NB4 (cell line): Measurements from ENCODE around the gene RAPGEFL1.
A peak's percentile ranks its signal among the peaks of the same experiment; 100 is the strongest.
"Not testable (repeated sequence)": the region's sequence is repeated elsewhere in the genome, so short reads cannot be mapped to it uniquely, and the experiment has no call there.

Experiments
- DNase-seq: peaks from one replicate; pipeline ENCODE4 v3.0.0; 2010; ENCODE audit warnings: low read depth
- H3K4me3 ChIP-seq: one replicate; pipeline ENCODE4 v1.5.1; 2011; ENCODE audit warnings: mild to moderate bottlenecking, low read depth, low read length, moderate library complexity
- MYC ChIP-seq: IDR thresholded peaks from 2 replicates; pipeline ENCODE4 v1.6.1; 2011; ENCODE audit warnings: low read depth, low read length
- POLR2A ChIP-seq: IDR thresholded peaks from 2 replicates; pipeline ENCODE4 v1.6.1; 2011; ENCODE audit warnings: mild to moderate bottlenecking; ENCODE audit not compliant: insufficient read length; ENCODE audit errors: extremely low read depth
- TF ChIP-seq, protein P1 (sequence below): IDR thresholded peaks from 2 replicates; pipeline ENCODE4 v1.6.1; 2011; ENCODE audit warnings: low read depth, low read length
- TF ChIP-seq, protein P2 (sequence below): IDR thresholded peaks from one replicate; pipeline ENCODE4 v1.5.1; 2012; ENCODE audit warnings: low read depth, low read length

RAPGEFL1 gene, protein sequence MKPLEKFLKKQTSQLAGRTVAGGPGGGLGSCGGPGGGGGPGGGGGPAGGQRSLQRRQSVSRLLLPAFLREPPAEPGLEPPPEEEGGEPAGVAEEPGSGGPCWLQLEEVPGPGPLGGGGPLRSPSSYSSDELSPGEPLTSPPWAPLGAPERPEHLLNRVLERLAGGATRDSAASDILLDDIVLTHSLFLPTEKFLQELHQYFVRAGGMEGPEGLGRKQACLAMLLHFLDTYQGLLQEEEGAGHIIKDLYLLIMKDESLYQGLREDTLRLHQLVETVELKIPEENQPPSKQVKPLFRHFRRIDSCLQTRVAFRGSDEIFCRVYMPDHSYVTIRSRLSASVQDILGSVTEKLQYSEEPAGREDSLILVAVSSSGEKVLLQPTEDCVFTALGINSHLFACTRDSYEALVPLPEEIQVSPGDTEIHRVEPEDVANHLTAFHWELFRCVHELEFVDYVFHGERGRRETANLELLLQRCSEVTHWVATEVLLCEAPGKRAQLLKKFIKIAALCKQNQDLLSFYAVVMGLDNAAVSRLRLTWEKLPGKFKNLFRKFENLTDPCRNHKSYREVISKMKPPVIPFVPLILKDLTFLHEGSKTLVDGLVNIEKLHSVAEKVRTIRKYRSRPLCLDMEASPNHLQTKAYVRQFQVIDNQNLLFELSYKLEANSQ

DNA sequence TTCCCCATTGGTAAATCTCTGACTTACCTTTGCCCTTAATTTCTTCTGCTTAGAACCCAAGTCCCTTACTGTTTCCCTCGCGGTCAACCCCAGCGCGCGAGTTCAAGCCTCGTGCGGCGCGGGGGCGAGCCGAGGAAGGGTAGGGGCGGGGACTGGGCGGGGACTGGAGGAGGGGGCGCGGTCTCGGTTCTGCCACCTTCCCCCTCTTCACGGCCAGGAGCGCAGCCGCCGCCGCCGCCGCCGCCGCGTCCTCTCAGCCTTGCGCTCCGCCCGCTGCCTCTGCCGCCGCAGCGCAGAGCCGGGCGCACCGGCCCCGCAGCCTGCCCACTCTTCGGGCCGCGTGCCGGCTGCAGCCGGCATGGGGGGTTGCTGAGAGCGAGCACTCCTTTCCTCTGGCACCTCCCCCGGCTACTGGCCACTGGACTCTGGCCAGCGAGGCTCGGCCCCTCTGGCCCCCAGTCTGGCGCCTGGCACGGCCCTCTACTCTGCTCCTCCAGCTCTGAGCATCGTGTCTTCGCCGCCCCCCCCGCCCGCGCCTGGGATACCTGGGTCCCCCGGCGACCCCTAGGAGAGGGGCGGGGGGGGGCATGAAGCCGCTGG, at the start of gene RAPGEFL1:
RAPGEFL1 (plus strand) TSS at position 196 of the 600 bp plus-strand sequence; CDS start at position 588, 392 bp downstream.
- TF ChIP-seq, protein P1, sequence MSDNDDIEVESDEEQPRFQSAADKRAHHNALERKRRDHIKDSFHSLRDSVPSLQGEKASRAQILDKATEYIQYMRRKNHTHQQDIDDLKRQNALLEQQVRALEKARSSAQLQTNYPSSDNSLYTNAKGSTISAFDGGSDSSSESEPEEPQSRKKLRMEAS, result no peak
- TF ChIP-seq MYC (no peak), POLR2A (no peak)
- TF ChIP-seq, protein P2, sequence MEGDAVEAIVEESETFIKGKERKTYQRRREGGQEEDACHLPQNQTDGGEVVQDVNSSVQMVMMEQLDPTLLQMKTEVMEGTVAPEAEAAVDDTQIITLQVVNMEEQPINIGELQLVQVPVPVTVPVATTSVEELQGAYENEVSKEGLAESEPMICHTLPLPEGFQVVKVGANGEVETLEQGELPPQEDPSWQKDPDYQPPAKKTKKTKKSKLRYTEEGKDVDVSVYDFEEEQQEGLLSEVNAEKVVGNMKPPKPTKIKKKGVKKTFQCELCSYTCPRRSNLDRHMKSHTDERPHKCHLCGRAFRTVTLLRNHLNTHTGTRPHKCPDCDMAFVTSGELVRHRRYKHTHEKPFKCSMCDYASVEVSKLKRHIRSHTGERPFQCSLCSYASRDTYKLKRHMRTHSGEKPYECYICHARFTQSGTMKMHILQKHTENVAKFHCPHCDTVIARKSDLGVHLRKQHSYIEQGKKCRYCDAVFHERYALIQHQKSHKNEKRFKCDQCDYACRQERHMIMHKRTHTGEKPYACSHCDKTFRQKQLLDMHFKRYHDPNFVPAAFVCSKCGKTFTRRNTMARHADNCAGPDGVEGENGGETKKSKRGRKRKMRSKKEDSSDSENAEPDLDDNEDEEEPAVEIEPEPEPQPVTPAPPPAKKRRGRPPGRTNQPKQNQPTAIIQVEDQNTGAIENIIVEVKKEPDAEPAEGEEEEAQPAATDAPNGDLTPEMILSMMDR, result no peak
- no peak within 1 kb of the TSS for H3K4me3 ChIP-seq
- DNase-seq, result no peak

GRCh38 chr17:40129498-40129897, 47.8 kb upstream of the RAPGEFL1 start:
- no peak for TF ChIP-seq POLR2A
- no peak for DNase-seq

GRCh38 chr17:40130352-40131042, 46.8 kb upstream of the RAPGEFL1 start:
- peak; percentile 82 for DNase-seq
- TF ChIP-seq MYC (no peak), POLR2A (no peak)
- TF ChIP-seq, protein P2, result no peak
- TF ChIP-seq, protein P1, result no peak

More at GRCh38 chr17:40129498-40129897, 47.8 kb upstream of the RAPGEFL1 start:
- no peak overlapping the region for H3K4me3 ChIP-seq

GRCh38 chr17:40134184-40134583, 43.1 kb upstream of the RAPGEFL1 start:
- TF ChIP-seq POLR2A, result no peak
- TF ChIP-seq, protein P2, result no peak
- no peak for TF ChIP-seq MYC
- TF ChIP-seq, protein P1, result no peak
- no peak for DNase-seq
- H3K4me3 ChIP-seq, result no peak overlapping the region

More at GRCh38 chr17:40130352-40131042, 46.8 kb upstream of the RAPGEFL1 start:
- no peak overlapping the region for H3K4me3 ChIP-seq

GRCh38 chr17:40135817-40136216, 41.5 kb upstream of the RAPGEFL1 start:
- TF ChIP-seq, protein P1, result no peak
- TF ChIP-seq MYC (no peak), POLR2A (no peak)
- TF ChIP-seq, protein P2, result no peak
- no peak overlapping the region for H3K4me3 ChIP-seq
- no peak for DNase-seq

GRCh38 chr17:40139566-40140058, 37.7 kb upstream of the RAPGEFL1 start:
- TF ChIP-seq, protein P1, result no peak
- no peak for TF ChIP-seq POLR2A
- TF ChIP-seq, protein P2, result no peak
- no peak for TF ChIP-seq MYC
- H3K4me3 ChIP-seq, result peak overlapping the region; percentile 71
- DNase-seq, result no peak

DNA sequence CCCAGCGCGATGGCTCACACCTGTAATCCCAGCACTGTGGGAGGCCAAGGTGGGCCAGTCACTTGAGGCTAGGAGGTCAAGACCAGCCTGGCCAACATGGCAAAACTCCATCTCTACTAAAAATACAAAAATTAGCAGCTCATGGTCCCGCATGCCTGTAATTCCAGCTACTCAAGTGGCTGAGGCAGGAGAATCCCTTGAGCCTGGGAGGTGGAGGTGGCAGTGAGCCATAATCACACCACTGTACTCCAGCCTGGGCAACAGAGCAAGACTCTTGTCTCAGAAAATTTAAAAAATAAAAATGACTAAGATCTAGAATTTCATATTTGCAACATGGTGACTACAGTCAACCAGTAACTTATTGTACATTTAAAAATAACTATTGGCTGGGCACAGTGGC, 34.1 kb upstream of the RAPGEFL1 start:
- not testable (repeated sequence) for H3K4me3 ChIP-seq, DNase-seq
